GM23248 (cell line): Measurements from ENCODE around the gene CUX1. TPM values are rescaled to one million over a fixed set of nuclear protein-coding genes. Genes with fewer than 3 reads are reported as not detected.

Experiments used
- DNase-seq: peaks from one replicate; pipeline ENCODE4 v3.0.0-alpha.2; 2015
- H2AFZ ChIP-seq: fragments of 200-600 bp; sonication (generic); 2 replicates; pipeline ENCODE4 v1.6.1; 2016; ENCODE audit warnings: antibody characterized with exemption
- H3F3A ChIP-seq: fragments of 200-600 bp; sonication (generic); 2 replicates; pipeline ENCODE4 v1.6.1; 2016; ENCODE audit warnings: mild to moderate bottlenecking, antibody characterized with exemption, mixed run types; ENCODE audit not compliant: insufficient read depth
- H3K27ac ChIP-seq: fragments of 200-600 bp; sonication (generic); 2 replicates; pipeline ENCODE4 v1.5.1; 2016; ENCODE audit warnings: mild to moderate bottlenecking
- H3K27me3 ChIP-seq: fragments of 200-600 bp; sonication (generic); replicated peaks from 2 replicates; pipeline ENCODE4 v1.6.1; 2016; ENCODE audit warnings: mild to moderate bottlenecking; ENCODE audit not compliant: insufficient read depth
- H3K36me3 ChIP-seq: fragments of 200-600 bp; sonication (generic); 2 replicates; pipeline ENCODE4 v1.6.1; 2016; ENCODE audit warnings: low read depth, mild to moderate bottlenecking
- H3K4me1 ChIP-seq: fragments of 200-600 bp; sonication (generic); 2 replicates; pipeline ENCODE4 v1.6.1; 2016; ENCODE audit warnings: mild to moderate bottlenecking; ENCODE audit not compliant: insufficient read depth
- H3K4me2 ChIP-seq: fragments of 200-600 bp; sonication (generic); one replicate; pipeline ENCODE4 v1.6.1; 2016; ENCODE audit warnings: mild to moderate bottlenecking; ENCODE audit not compliant: unreplicated experiment
- H3K4me3 ChIP-seq: fragments of 200-600 bp; sonication (generic); 2 replicates; pipeline ENCODE4 v1.5.1; 2016; ENCODE audit warnings: mild to moderate bottlenecking
- H3K79me2 ChIP-seq: fragments of 200-600 bp; sonication (generic); 2 replicates; pipeline ENCODE4 v1.6.1; 2016; ENCODE audit warnings: mild to moderate bottlenecking; ENCODE audit not compliant: insufficient read depth
- H3K9ac ChIP-seq: fragments of 200-600 bp; sonication (generic); 2 replicates; pipeline ENCODE4 v1.6.1; 2016; ENCODE audit warnings: mild to moderate bottlenecking
- H3K9me2 ChIP-seq: fragments of 200-600 bp; sonication (generic); 2 replicates; pipeline ENCODE4 v1.6.1; 2016; ENCODE audit warnings: mixed run types, mild to moderate bottlenecking, moderate library complexity; ENCODE audit not compliant: insufficient read depth
- H3K9me3 ChIP-seq: fragments of 200-600 bp; sonication (generic); one replicate; pipeline ENCODE4 v1.6.1; 2017; ENCODE audit warnings: low read depth
- H4K20me1 ChIP-seq: fragments of 200-600 bp; sonication (generic); 2 replicates; pipeline ENCODE4 v1.6.0; 2016; ENCODE audit not compliant: insufficient read depth
- EZH2 ChIP-seq: fragments of 200-600 bp; sonication (generic); IDR thresholded peaks from 2 replicates; pipeline ENCODE4 v1.6.1; 2018; ENCODE audit warnings: antibody characterized with exemption, mild to moderate bottlenecking; ENCODE audit not compliant: insufficient read depth, poor library complexity, severe bottlenecking
- EZH2phosphoT487 ChIP-seq: fragments of 200-600 bp; sonication (generic); IDR thresholded peaks from 2 replicates; pipeline ENCODE4 v1.6.1; 2018; ENCODE audit warnings: antibody characterized with exemption, moderate library complexity, mild to moderate bottlenecking, low read depth; ENCODE audit not compliant: insufficient read depth
- WGBS, 2 experiments: methylation state at CpG; one replicate each; pipeline ENCODE4 v1.1.6; 2015 to 2017; ENCODE audit warnings: low lambda C conversion rate in 2 of 2, low coverage in 1 of 2; ENCODE audit errors: missing lambda C conversion rate in 2 of 2; 5-methylcytosine and 5-hydroxymethylcytosine counted together
- in situ Hi-C: fragments of 300-500 bp; cut with MboI; formaldehyde crosslinking; loops from 2 replicates; pipeline ENCODE4 v1.15.0; 2020
- polyA plus RNA-seq: library from polyadenylated mRNA; unstranded; fragments of >200 nt; fragmentation: Nextera tagmentation; extraction: Ambion mirVana; gene quantifications from 2 replicates; pipeline ENCODE4 v1.2.1, GENCODE V29; 2016
- total RNA-seq: library from RNA; depleted of rRNA; stranded (reverse); fragments of >200 nt; shearing (Covaris generic); gene quantifications from 2 replicates; pipeline ENCODE4 v1.2.3, GENCODE V29; 2014

Gene CUX1
- total and polyA plus RNA-seq, 2 experiments from 2014 or later, result 30.2 to 34.9 TPM

DNA sequence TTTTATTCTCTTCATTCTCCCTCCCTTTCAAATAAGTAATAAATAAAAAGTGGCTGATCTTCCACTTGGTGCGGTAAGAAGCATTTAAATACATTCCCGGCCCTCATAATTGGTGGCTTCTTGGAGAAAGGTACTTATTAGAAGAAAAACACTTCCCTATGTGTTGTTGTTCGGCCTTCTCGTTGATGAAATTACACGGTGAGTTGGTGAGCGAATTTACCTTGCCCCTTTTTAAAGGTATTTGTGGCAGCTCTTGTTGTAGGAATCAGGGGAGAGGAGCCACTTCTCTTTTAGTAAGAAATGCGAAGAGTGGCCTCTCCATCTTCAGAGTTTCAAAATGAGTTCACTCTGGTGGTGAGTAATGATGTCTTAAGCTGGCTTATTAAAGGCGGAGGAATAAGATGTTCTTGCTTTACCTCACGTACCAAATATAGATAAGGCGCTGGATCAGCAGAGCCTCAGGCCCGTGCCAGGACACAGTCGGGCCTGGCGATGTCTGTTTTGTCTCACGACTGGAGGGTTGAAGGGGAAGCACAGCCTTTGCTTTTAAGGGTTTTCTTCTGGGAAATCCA lies 135.9 kb downstream of the CUX1 start:
- H3K79me2 ChIP-seq, result peaks cover 34% of the 10 kb centered on the region
- in situ Hi-C loops, result no loop called here
- H3K27me3 ChIP-seq, result no peaks in the 10 kb centered on the region
- WGBS, 2 experiments, result 17% methylated on average over 14 of the region's 14 CpGs
- TF ChIP-seq EZH2phosphoT487 (no peak), EZH2 (no peak)
- peak overlapping the region; percentile 85 for H3K9ac ChIP-seq
- peak overlapping the region; percentile 97 for H3K4me2 ChIP-seq
- peaks cover 25% of the 10 kb centered on the region for H3K4me1 ChIP-seq
- H2AFZ ChIP-seq, result peak overlapping the region; percentile 85
- H3K4me3 ChIP-seq, result peak overlapping the region; percentile 66
- H3K9me3 ChIP-seq, result no peaks in the 10 kb centered on the region
- H4K20me1 ChIP-seq, result no peaks in the 10 kb centered on the region
- peaks cover 15% of the 10 kb centered on the region for H3F3A ChIP-seq
- H3K36me3 ChIP-seq, result no peaks in the 10 kb centered on the region
- no peaks in the 10 kb centered on the region for H3K9me2 ChIP-seq
- peak overlapping the region; percentile 97 for H3K27ac ChIP-seq
- DNase-seq, result peak; percentile 92

DNA sequence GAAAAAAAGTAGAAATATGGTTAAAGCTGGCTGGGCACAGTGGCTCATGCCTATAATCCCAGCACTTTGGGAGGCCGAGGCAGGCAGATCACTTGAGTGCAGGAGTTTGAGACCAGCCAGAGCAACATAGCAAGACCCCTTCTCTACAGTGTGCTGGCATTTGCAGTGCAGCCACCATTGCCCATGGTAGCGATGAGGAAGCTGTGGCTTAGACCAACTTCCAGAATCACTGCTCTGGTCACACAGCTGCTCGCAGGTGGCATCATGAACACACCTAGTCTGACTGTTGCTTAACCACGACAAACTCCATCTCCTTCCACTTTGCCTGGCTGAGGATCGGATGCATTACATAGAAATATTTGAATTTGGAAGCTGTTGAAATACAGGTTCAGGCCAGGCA lies 137.1 kb downstream of the CUX1 start:
- 94 to 96% methylated on average over 5 of the region's 5 CpGs for WGBS, 2 experiments
- Histone ChIP-seq H3K36me3 (no peaks in the 10 kb centered on the region), H3K27me3 (no peaks in the 10 kb centered on the region), H3K4me1 (peaks cover 25% of the 10 kb centered on the region), H3F3A (peaks cover 15% of the 10 kb centered on the region), H3K4me2 (no peak overlapping the region), H3K9me2 (no peaks in the 10 kb centered on the region), H4K20me1 (no peaks in the 10 kb centered on the region), H3K79me2 (peaks cover 34% of the 10 kb centered on the region), H3K4me3 (no peak overlapping the region), H3K9me3 (no peaks in the 10 kb centered on the region), H2AFZ (no peak overlapping the region), H3K9ac (no peak overlapping the region), H3K27ac (0 out of 2 replicates have a peak overlapping the region, but pooled peaks have one; percentile 97)
- no peak for DNase-seq
- in situ Hi-C loops, result no loop called here
- no peak for TF ChIP-seq EZH2

DNA sequence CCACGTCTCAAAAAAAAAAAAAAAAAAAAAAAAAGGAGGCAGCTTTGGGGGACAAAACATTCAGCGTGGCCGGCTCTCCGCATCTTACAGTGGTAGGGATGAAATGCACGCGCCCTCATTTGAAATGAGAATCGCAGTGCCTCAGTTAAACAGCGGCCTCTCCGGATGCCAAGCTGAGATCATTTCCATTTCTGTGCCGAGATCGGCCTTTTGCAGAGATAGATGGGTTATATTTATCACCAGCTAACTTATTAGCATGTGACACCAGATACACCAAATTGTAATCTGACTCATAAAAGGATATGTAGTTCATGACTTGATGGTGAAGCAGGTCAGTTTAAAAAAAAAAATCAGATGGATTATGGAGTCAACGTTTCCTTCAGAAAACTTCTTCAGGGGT lies 138.7 kb downstream of the CUX1 start:
- no peak for TF ChIP-seq EZH2
- no peak for TF ChIP-seq EZH2phosphoT487
- Histone ChIP-seq H3K36me3 (no peaks in the 10 kb centered on the region), H3K79me2 (peaks cover 45% of the 10 kb centered on the region), H3K9me2 (no peaks in the 10 kb centered on the region), H3K27me3 (no peaks in the 10 kb centered on the region), H3F3A (peaks cover 15% of the 10 kb centered on the region), H3K4me3 (no peak overlapping the region), H4K20me1 (no peaks in the 10 kb centered on the region), H3K4me2 (no peak overlapping the region), H3K9ac (no peak overlapping the region), H3K4me1 (peaks cover 20% of the 10 kb centered on the region), H3K9me3 (no peaks in the 10 kb centered on the region), H3K27ac (no peak overlapping the region), H2AFZ (no peak overlapping the region)
- no peak for DNase-seq
- in situ Hi-C loops, result no loop called here
- WGBS, 2 experiments, result 94 to 98% methylated on average over 11 to 12 of the region's 12 CpGs

DNA sequence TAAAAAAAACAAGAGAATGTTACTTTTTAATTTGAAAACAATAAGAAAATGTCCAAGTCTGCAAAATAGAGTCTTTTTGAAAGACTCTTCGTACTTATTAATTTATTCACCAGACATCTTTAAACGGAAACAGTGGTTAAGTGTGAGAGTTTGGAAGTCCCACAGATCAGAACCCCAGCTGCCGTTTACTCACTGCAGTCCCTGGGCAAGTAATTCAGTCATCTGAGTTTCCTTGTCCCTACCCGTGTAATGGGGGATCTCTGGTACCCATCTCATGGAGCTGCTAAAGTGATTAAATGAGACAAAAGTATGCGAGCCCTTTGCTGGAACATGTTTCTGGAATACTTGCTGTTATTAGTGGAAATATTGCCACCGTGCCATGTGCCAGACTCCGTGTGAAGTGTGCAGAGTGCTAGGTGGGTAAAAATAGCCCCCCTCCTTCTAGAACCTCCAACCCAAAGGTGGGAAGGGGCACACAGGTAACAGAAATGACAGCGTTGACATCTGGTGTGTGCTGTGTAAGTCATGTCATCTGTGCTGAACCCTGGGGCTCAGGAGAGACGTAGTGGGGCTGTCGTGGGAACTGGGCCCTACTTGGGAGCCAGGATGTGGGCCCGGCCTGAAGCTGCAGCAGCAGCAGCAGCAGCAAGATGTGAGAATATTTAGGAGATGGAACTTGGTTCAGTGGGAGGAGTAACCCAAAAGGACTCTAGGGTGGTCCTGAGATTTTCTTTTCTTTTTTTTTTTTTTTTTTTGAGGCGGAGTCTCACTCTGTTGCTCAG lies 140.5 kb downstream of the CUX1 start:
- peaks cover 45% of the 10 kb centered on the region for H3K79me2 ChIP-seq
- H4K20me1 ChIP-seq, result no peaks in the 10 kb centered on the region
- H3K27ac ChIP-seq, result no peak overlapping the region

More for the DNA sequence above, 140.5 kb downstream of the CUX1 start:
- no peak for DNase-seq
- H3K9me2 ChIP-seq, result no peaks in the 10 kb centered on the region
- no peaks in the 10 kb centered on the region for H3K9me3 ChIP-seq
- H3F3A ChIP-seq, result peaks cover 15% of the 10 kb centered on the region
- TF ChIP-seq EZH2phosphoT487, result no peak
- TF ChIP-seq EZH2, result no peak
- H3K36me3 ChIP-seq, result no peaks in the 10 kb centered on the region
- H3K4me2 ChIP-seq, result no peak overlapping the region
- no peak overlapping the region for H2AFZ ChIP-seq
- H3K27me3 ChIP-seq, result no peaks in the 10 kb centered on the region
- no peak overlapping the region for H3K9ac ChIP-seq
- peaks cover 15% of the 10 kb centered on the region for H3K4me1 ChIP-seq
- 90 to 91% methylated on average over 12 of the region's 12 CpGs for WGBS, 2 experiments
- in situ Hi-C loops, result no loop called here
- H3K4me3 ChIP-seq, result no peak overlapping the region
